ENCODE data around the gene MAML2. TPM values are rescaled to one million over a fixed set of nuclear protein-coding genes. Genes with fewer than 3 reads are reported as not detected.

MAML2 gene
- total and polyA plus RNA-seq, 2 experiments from 2014 or later: 4.7 to 15.3 TPM

DNA sequence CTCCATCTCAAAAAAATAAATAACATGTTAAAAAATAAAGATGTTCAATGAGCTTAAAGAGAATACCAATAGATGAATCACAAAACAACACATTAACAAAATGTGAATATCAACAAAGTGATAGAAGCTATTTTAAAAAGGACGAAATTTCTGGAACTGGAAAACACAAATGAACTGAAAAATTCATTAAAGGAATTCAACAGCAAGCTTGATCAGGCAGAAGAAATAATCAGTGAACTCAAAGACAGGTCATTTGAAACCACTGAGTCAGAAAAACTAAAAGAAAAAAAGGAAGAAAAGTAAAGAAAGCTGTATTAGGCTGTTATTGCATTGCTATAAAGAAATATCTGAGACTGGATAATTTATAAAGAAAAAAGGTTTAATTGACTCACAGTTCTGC lies 412.0 kb downstream of the MAML2 start:
- Histone ChIP-seq H3K36me3 (replicated peaks; ENCODE audit: insufficient read depth, low read depth) (no peaks in the 10 kb centered on the region), H4K20me1 (ENCODE audit: insufficient read depth, poor library complexity, severe bottlenecking) (no peaks in the 10 kb centered on the region), H3K27ac (no peak overlapping the region), H3K4me3 (no peak overlapping the region), H3K27me3 (no peaks in the 10 kb centered on the region), H3K4me2 (no peak overlapping the region), H3K79me2 (no peaks in the 10 kb centered on the region), H3K9me3 (ENCODE audit: low read depth) (no peaks in the 10 kb centered on the region), H3K4me1 (ENCODE audit: insufficient read depth) (no peaks in the 10 kb centered on the region), H3K9me2 (replicated peaks; ENCODE audit: insufficient read depth) (no peaks in the 10 kb centered on the region), H2AFZ (no peak overlapping the region)
- 76% methylated on average over 1 of the region's 1 CpG for WGBS (ENCODE audit: low lambda C conversion rate, missing lambda C conversion rate)
- no peak for DNase-seq (ENCODE audit: low spot score)
- no peak for TF ChIP-seq EZH2 (IDR thresholded peaks at IDR 0.05; ENCODE audit: borderline replicate concordance)
- TF ChIP-seq EZH2phosphoT487 (IDR thresholded peaks at IDR 0.05; ENCODE audit: low read depth, severe bottlenecking, unreplicated experiment): no peak
- TF ChIP-seq, protein P1, sequence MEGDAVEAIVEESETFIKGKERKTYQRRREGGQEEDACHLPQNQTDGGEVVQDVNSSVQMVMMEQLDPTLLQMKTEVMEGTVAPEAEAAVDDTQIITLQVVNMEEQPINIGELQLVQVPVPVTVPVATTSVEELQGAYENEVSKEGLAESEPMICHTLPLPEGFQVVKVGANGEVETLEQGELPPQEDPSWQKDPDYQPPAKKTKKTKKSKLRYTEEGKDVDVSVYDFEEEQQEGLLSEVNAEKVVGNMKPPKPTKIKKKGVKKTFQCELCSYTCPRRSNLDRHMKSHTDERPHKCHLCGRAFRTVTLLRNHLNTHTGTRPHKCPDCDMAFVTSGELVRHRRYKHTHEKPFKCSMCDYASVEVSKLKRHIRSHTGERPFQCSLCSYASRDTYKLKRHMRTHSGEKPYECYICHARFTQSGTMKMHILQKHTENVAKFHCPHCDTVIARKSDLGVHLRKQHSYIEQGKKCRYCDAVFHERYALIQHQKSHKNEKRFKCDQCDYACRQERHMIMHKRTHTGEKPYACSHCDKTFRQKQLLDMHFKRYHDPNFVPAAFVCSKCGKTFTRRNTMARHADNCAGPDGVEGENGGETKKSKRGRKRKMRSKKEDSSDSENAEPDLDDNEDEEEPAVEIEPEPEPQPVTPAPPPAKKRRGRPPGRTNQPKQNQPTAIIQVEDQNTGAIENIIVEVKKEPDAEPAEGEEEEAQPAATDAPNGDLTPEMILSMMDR (IDR thresholded peaks at IDR 0.05; ENCODE audit: poor library complexity): no peak

DNA sequence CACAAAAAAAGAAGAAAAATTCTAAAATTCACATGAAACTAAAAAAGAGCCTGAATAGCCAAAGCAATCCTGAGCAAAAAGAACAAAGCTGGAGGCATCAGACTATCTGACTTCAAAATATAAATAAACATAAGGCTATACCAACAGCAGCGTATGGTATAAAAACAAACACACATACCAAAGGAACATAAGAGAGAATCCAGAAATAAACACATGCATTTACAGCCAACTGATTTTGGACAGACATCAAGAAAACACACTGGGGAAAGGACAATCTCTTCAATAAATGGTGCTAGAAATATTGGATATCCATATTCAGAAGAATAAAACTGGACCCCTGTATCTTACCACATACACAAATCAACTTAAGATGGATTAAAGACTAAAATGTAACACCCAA lies 416.3 kb downstream of the MAML2 start:
- no peak for DNase-seq (ENCODE audit: low spot score)

More for the DNA sequence above, 416.3 kb downstream of the MAML2 start:
- no peaks in the 10 kb centered on the region for H4K20me1 ChIP-seq (ENCODE audit: insufficient read depth, poor library complexity, severe bottlenecking)
- H3K4me1 ChIP-seq (ENCODE audit: insufficient read depth): peaks cover 3% of the 10 kb centered on the region
- TF ChIP-seq, protein P1 (IDR thresholded peaks at IDR 0.05; ENCODE audit: poor library complexity): no peak
- no peak for TF ChIP-seq EZH2 (IDR thresholded peaks at IDR 0.05; ENCODE audit: borderline replicate concordance)
- TF ChIP-seq EZH2phosphoT487 (IDR thresholded peaks at IDR 0.05; ENCODE audit: low read depth, severe bottlenecking, unreplicated experiment): no peak
- no peaks in the 10 kb centered on the region for H3K36me3 ChIP-seq (replicated peaks; ENCODE audit: insufficient read depth, low read depth)
- no peak overlapping the region for H3K4me2 ChIP-seq
- no peaks in the 10 kb centered on the region for H3K9me3 ChIP-seq (ENCODE audit: low read depth)
- no peaks in the 10 kb centered on the region for H3K27me3 ChIP-seq
- no peak overlapping the region for H3K27ac ChIP-seq
- H3K79me2 ChIP-seq: peaks cover 21% of the 10 kb centered on the region
- no peak overlapping the region for H3K4me3 ChIP-seq
- no peaks in the 10 kb centered on the region for H3K9me2 ChIP-seq (replicated peaks; ENCODE audit: insufficient read depth)
- 75% methylated on average over 1 of the region's 1 CpG for WGBS (ENCODE audit: low lambda C conversion rate, missing lambda C conversion rate)
- H2AFZ ChIP-seq: no peak overlapping the region

MicroRNAs within 50 kb of the gene (microRNA counts, 767-probe panel; counts per million panel counts)
- microRNA hsa-miR-1260b: not detected

Small RNAs within 50 kb of the gene (microRNA-seq; reads per million reads assigned to microRNA genes)
- 1.8 reads per million for gene MIR1260B

Small RNAs within 50 kb of the gene (small RNA-seq; reads per million reads assigned to genes)
- not detected for gene MIR1260B

Other genes with a start within 250 kb of the MAML2 start
- 15.4 and 16.3 TPM in 2 replicates for gene CCDC82, start 46.7 kb upstream of the MAML2 start, total RNA-seq
- gene CCDC82, start 46.7 kb upstream of the MAML2 start, polyA plus RNA-seq: 12.7 and 15.4 TPM in 2 replicates
- gene JRKL, start 46.8 kb upstream of the MAML2 start, total RNA-seq: 8.4 and 9.5 TPM in 2 replicates
- 5.4 and 5.5 TPM in 2 replicates for gene JRKL, start 46.8 kb upstream of the MAML2 start, polyA plus RNA-seq

Measured in hepatocyte (in vitro differentiated cells).